Adrenal gland (tissue), 12 donors: ENCODE data around the gene VRK1. TPM values are rescaled to one million over a fixed set of nuclear protein-coding genes. Genes with fewer than 3 reads are reported as not detected.

Experiments used
- DNase-seq, 7 donors: peaks; one replicate each; pipeline ENCODE4 v3.0.0-alpha.2; 2019 to 2020
- H3K27ac ChIP-seq, 5 donors: fragments of 200-600 bp; sonication (generic) in 4 of 5; 1 replicate in 3 of 5; 2 replicates in 2 of 5; pipeline versions ENCODE4 v1.5.1 to v1.8.0; 2016 to 2020; ENCODE audit warnings: mild to moderate bottlenecking in 1 of 5
- H3K27me3 ChIP-seq: fragments of 200-600 bp; 2 replicates; pipeline ENCODE4 v1.8.0; 2021
- H3K36me3 ChIP-seq, 2 donors: fragments of 200-600 bp; replicated peaks in 1 of 2; 1 replicate in 1 of 2; 2 replicates in 1 of 2; pipeline versions ENCODE4 v1.5.1 to v1.8.0; 2018 to 2022
- H3K4me1 ChIP-seq, 2 donors: fragments of 200-600 bp; replicated peaks in 1 of 2; 1 replicate in 1 of 2; 2 replicates in 1 of 2; pipeline versions ENCODE4 v1.5.1 to v1.8.0; 2018 to 2021
- H3K4me3 ChIP-seq, 4 donors: fragments of 200-600 bp; sonication (generic) in 3 of 4; one replicate each; pipeline ENCODE4 v1.5.1; 2016 to 2018
- H3K9me3 ChIP-seq, 3 donors: fragments of 200-600 bp; sonication (generic) in 1 of 3; replicated peaks in 1 of 3; 1 replicate in 2 of 3; 2 replicates in 1 of 3; pipeline versions ENCODE4 v1.5.1 to v1.8.0; 2016 to 2021
- CTCF ChIP-seq, 6 experiments: fragments of 450-650 bp in 4 of 6; fragments of 200-600 bp in 2 of 6; sonication (generic) in 1 of 6; IDR thresholded peaks; 1 replicate in 5 of 6; 2 replicates in 1 of 6; pipeline versions ENCODE4 v1.5.1 to v1.8.0; 2016 to 2021; ENCODE audit warnings: antibody characterized with exemption in 6 of 6, mild to moderate bottlenecking in 2 of 6, moderate library complexity in 1 of 6
- POLR2A ChIP-seq, 2 donors: fragments of 450-650 bp; IDR thresholded peaks; one replicate each; pipeline ENCODE4 v1.6.1; 2017; ENCODE audit warnings: antibody characterized with exemption in 2 of 2, mild to moderate bottlenecking in 2 of 2, moderate library complexity in 1 of 2
- WGBS, 4 donors: extraction: QIAGEN DNeasy Blood & Tissue Kit in 2 of 4; methylation state at CpG; one replicate each; pipeline versions ENCODE4 v1.1.5 to v1.1.7; 2013 to 2017; 5-methylcytosine and 5-hydroxymethylcytosine counted together
- intact Hi-C, 2 donors: fragments of 100-400 bp; cut with DNase I; formaldehyde crosslinking; loops; one replicate each; pipeline versions ENCODE4 v1.14.1 to v1.15.0; 2022 to 2023
- polyA plus RNA-seq, 3 donors: library from polyadenylated mRNA; stranded (reverse); fragments of 200-250 nt in 2 of 3; fragments of 350-450 nt in 1 of 3; fragmentation: Illumina TruSeq in 1 of 3; extraction: RNeasy Lipid Tissue Mini Kit (QIAGEN cat#74804) in 1 of 3; gene quantifications; one replicate each; pipeline ENCODE4 v1.2.3, GENCODE V29; 2013 to 2014
- total RNA-seq, 9 donors: library from RNA; depleted of rRNA in 4 of 9; stranded (reverse); fragments of >200 nt in 4 of 9; fragments of 120-200 nt in 1 of 9; fragmentation: NEBNext Ultra II Directional in 1 of 9; extraction: Animal tissue kit (Norgen Biotek cat#: 25700) in 1 of 9; gene quantifications; one replicate each; pipeline versions ENCODE4 v1.1.0 to v1.2.4, GENCODE V29; 2013 to 2023
- donor health status: healthy with polysubstance abuse.
- donor health status: Bipolar disorder and iron deficiency.
- donor health status: DM: yes; HTN: yes; CAD: no.
- donor health status: DM: no; HTN: no; CAD: no.
- donor health status: DM: no; HTN: no; CAD: no.
- donor health status: DM: yes; HTN: yes; CAD: no.

The VRK1 gene
- total and polyA plus RNA-seq, 12 donors: 2.9 to 25.5 (median 7.0) TPM

GRCh38 chr14:96803958-96804357 lies 6.8 kb downstream of the VRK1 start:
- no peak for DNase-seq
- H3K36me3 ChIP-seq: no peaks in the 10 kb centered on the region
- 64 to 80% (median 71%) methylated on average over 2 of the region's 2 CpGs for WGBS, 4 donors
- no peaks in the 10 kb centered on the region for H3K9me3 ChIP-seq
- no peak for TF ChIP-seq CTCF (IDR thresholded peaks at IDR 0.05)
- TF ChIP-seq POLR2A (IDR thresholded peaks at IDR 0.05): no peak
- H3K27ac ChIP-seq: no peak overlapping the region
- H3K27me3 ChIP-seq: no peaks in the 10 kb centered on the region
- no peak overlapping the region for H3K4me3 ChIP-seq
- H3K4me1 ChIP-seq: no peaks in the 10 kb centered on the region
- intact Hi-C loops: no loop called here

- intact Hi-C loops: no loop called here
These were observed 7.7 kb downstream of the VRK1 start for GRCh38 chr14:96804895-96805294.

GRCh38 chr14:96805956-96806355 lies 8.8 kb downstream of the VRK1 start:
- H3K36me3 ChIP-seq: no peaks in the 10 kb centered on the region
- DNase-seq: no peak
- no peaks in the 10 kb centered on the region for H3K27me3 ChIP-seq
- WGBS, 4 donors: 84 to 94% (median 87%) methylated on average over 4 of the region's 4 CpGs
- no peak overlapping the region for H3K4me3 ChIP-seq
- no peaks in the 10 kb centered on the region for H3K4me1 ChIP-seq
- no peak for TF ChIP-seq POLR2A (IDR thresholded peaks at IDR 0.05)
- no peak for TF ChIP-seq CTCF (IDR thresholded peaks at IDR 0.05)
- intact Hi-C loops: no loop called here
- H3K9me3 ChIP-seq: no peaks in the 10 kb centered on the region
- H3K27ac ChIP-seq: no peak overlapping the region

More at GRCh38 chr14:96804895-96805294, 7.7 kb downstream of the VRK1 start:
- Histone ChIP-seq H3K4me3 (no peak overlapping the region), H3K9me3 (no peaks in the 10 kb centered on the region), H3K27ac (no peak overlapping the region), H3K27me3 (no peaks in the 10 kb centered on the region), H3K36me3 (no peaks in the 10 kb centered on the region), H3K4me1 (no peaks in the 10 kb centered on the region)
- no peak for DNase-seq
- 74 to 84% (median 77%) methylated on average over 5 of the region's 5 CpGs for WGBS, 4 donors
- TF ChIP-seq CTCF (IDR thresholded peaks at IDR 0.05) (no peak), POLR2A (IDR thresholded peaks at IDR 0.05) (no peak)

GRCh38 chr14:96806836-96807235 lies 9.7 kb downstream of the VRK1 start:
- Histone ChIP-seq H3K27ac (no peak overlapping the region), H3K4me3 (no peak overlapping the region)
- no peak for DNase-seq

More at GRCh38 chr14:96806836-96807235, 9.7 kb downstream of the VRK1 start:
- Histone ChIP-seq H3K27me3 (no peaks in the 10 kb centered on the region), H3K36me3 (no peaks in the 10 kb centered on the region), H3K9me3 (no peaks in the 10 kb centered on the region), H3K4me1 (no peaks in the 10 kb centered on the region)
- TF ChIP-seq CTCF (IDR thresholded peaks at IDR 0.05) (no peak), POLR2A (IDR thresholded peaks at IDR 0.05) (no peak)
- WGBS, 4 donors: 80 to 86% (median 83%) methylated on average over 3 of the region's 3 CpGs
- intact Hi-C loops: no loop called here
